ENCODE measurements around the gene SUSD6. TPM values are rescaled to one million over a fixed set of nuclear protein-coding genes. Genes with fewer than 3 reads are reported as not detected.
A peak's percentile ranks its signal among the peaks of the same experiment; 100 is the strongest.

The SUSD6 gene
- total RNA-seq, 1 experiment from 2014 or later: 3.7 TPM

GRCh38 chr14:69690042-69690441 is 78.6 kb downstream of the SUSD6 start:
- Histone ChIP-seq H3K23me2 (ENCODE audit: insufficient read length, low read depth, low read length, poor library complexity, severe bottlenecking) (no peaks in the 10 kb centered on the region), H3K79me2 (ENCODE audit: insufficient read depth, low read length) (0 out of 2 replicates have a peak, but pooled peaks cover 2% of the 10 kb centered on the region), H4K20me1 (ENCODE audit: control insufficient read depth, insufficient read depth, insufficient read length) (no peaks in the 10 kb centered on the region), H3K18ac (ENCODE audit: insufficient read length, low read depth, low read length) (no peak overlapping the region), H3K56ac (ENCODE audit: insufficient read length, low read depth, low read length) (no peak overlapping the region), H4K5ac (ENCODE audit: insufficient read length, low read depth, low read length) (no peak overlapping the region), H3K27me3 (ENCODE audit: insufficient read depth, low read length) (no peaks in the 10 kb centered on the region), H3K4me1 (ENCODE audit: insufficient read depth, low read length) (peaks cover 4% of the 10 kb centered on the region; the same call in 1 of the 2 replicates), H2BK5ac (ENCODE audit: insufficient read length, low read length) (no peak overlapping the region), H3K27ac (ENCODE audit: insufficient read length, low read depth, low read length) (no peak overlapping the region), H3K4me2 (ENCODE audit: insufficient read depth, insufficient read length, low read length) (no peak overlapping the region), H3K4ac (ENCODE audit: low read depth, low read length) (no peak overlapping the region), H3K79me1 (ENCODE audit: insufficient read depth, low read depth, low read length, poor library complexity, severe bottlenecking) (no peaks in the 10 kb centered on the region), H3K23ac (ENCODE audit: insufficient read length, low read depth, low read length) (no peak overlapping the region), H2AFZ (ENCODE audit: low read length) (no peak overlapping the region), H2AK5ac (ENCODE audit: insufficient read length, low read length) (no peak overlapping the region), H3K9ac (ENCODE audit: extremely low read depth, insufficient read length, low read length) (no peak overlapping the region), H2BK20ac (ENCODE audit: low read depth, low read length, poor library complexity, severe bottlenecking) (no peak overlapping the region), H2BK120ac (ENCODE audit: low read depth, low read length, poor library complexity, severe bottlenecking) (no peak overlapping the region), H3K14ac (ENCODE audit: insufficient read depth, low read length) (no peak overlapping the region), H3T11ph (ENCODE audit: low read length) (no peak overlapping the region), H4K8ac (replicated peaks; ENCODE audit: insufficient read length, low read depth, low read length) (no peak overlapping the region), H2BK12ac (ENCODE audit: insufficient read length, low read depth, low read length) (no peak overlapping the region), H4K91ac (ENCODE audit: insufficient read length, low read depth, low read length) (no peak overlapping the region), H3K9me3 (ENCODE audit: control insufficient read depth, low read depth, low read length) (no peaks in the 10 kb centered on the region), H2BK15ac (ENCODE audit: low read depth, low read length) (no peak overlapping the region)
- no CpG with 5 or more reads among the region's 2 CpGs for WGBS (ENCODE audit: extremely low coverage, insufficient read length, low lambda C conversion rate)
- DNase-seq: no peak
- Mint-ChIP-seq H3K27ac (peak overlapping the region in 1 of 3 experiments; percentile 17; a peak in 2 of 7 replicates), H3K36me3 (ENCODE audit: insufficient read depth in 1 of 3, low read depth in 3 of 3) (no peaks in the 10 kb centered on the region), H3K4me3 (no peak overlapping the region; a peak in 1 of 5 replicates), H3K27me3 (ENCODE audit: low read depth) (no peaks in the 10 kb centered on the region), H3K9me3 (no peaks in the 10 kb centered on the region), H3K4me1 (peaks cover 34 to 41% of the 10 kb centered on the region in 2 experiments)
- TF ChIP-seq CTCF (conservative IDR thresholded peaks at IDR 0.05): no peak
